AG10803 (cell line): ENCODE results near the gene CFAP251.

Experiments
- DNase-seq: peaks from one replicate; pipeline ENCODE4 v3.0.0; 2010; ENCODE audit warnings: low read depth
- H3K4me3 ChIP-seq: 2 replicates; pipeline ENCODE4 v1.5.1; 2011; ENCODE audit warnings: mild to moderate bottlenecking, low read length, control low read depth
- CTCF ChIP-seq: conservative IDR thresholded peaks from 2 replicates; pipeline ENCODE4 v1.5.1; 2011; ENCODE audit warnings: mild to moderate bottlenecking, low read length, control low read depth, inconsistent platforms

The CFAP251 gene

GRCh38 chr12:121947981-121948380 lies 29.6 kb downstream of the CFAP251 start:
- DNase-seq = no peak
- TF ChIP-seq CTCF = no peak
- no peak overlapping the region for H3K4me3 ChIP-seq

- no peak overlapping the region for H3K4me3 ChIP-seq
- peak; percentile 85 for DNase-seq
- no peak for TF ChIP-seq CTCF
These were observed 31.4 kb downstream of the CFAP251 start for GRCh38 chr12:121949648-121950397.

GRCh38 chr12:121953117-121953692 lies 34.8 kb downstream of the CFAP251 start:
- no peak overlapping the region for H3K4me3 ChIP-seq
- DNase-seq = no peak
- TF ChIP-seq CTCF = no peak

- no peak overlapping the region for H3K4me3 ChIP-seq
- TF ChIP-seq CTCF = no peak
- no peak for DNase-seq
These were observed 35.3 kb downstream of the CFAP251 start for GRCh38 chr12:121953695-121954094.

- DNase-seq = peak; percentile 29
- no peak overlapping the region for H3K4me3 ChIP-seq
- TF ChIP-seq CTCF = peak; percentile 69
These were observed 37.2 kb downstream of the CFAP251 start for GRCh38 chr12:121955258-121956237.

- DNase-seq = no peak
- H3K4me3 ChIP-seq = no peak overlapping the region
These were observed 39.6 kb downstream of the CFAP251 start for GRCh38 chr12:121957861-121958515.

More at GRCh38 chr12:121957861-121958515, 39.6 kb downstream of the CFAP251 start:
- TF ChIP-seq CTCF = no peak
